SK-N-SH treated with all-trans-retinoic acid at 6 μM for 48 hours (cell line): ENCODE data around the gene NLRX1.
"Not testable (repeated sequence)": the region's sequence is repeated elsewhere in the genome, so short reads cannot be mapped to it uniquely, and the experiment has no call there.

ENCODE experiments used
- ATAC-seq: fragments of 200-7000 bp; cut with Tn5 transposase; 3 replicates; pipeline ENCODE4 v1.9.1; 2020; ENCODE audit warnings: mild to moderate bottlenecking, moderate library complexity
- ARNTL ChIP-seq: fragments of 450-650 bp; formaldehyde crosslinking; IDR thresholded peaks from 2 replicates; pipeline ENCODE4 v1.5.0; 2020; ENCODE audit warnings: low read depth, mild to moderate bottlenecking, moderate library complexity, borderline replicate concordance
- CSDC2 ChIP-seq: fragments of 250-450 bp; sonication (Bioruptor Pico); IDR thresholded peaks from 2 replicates; pipeline ENCODE4 v1.5.0; 2020; ENCODE audit warnings: mild to moderate bottlenecking, moderate library complexity
- ESRRG ChIP-seq: fragments of 250-450 bp; sonication (Bioruptor Pico); IDR thresholded peaks from 2 replicates; pipeline ENCODE4 v1.6.1; 2021; ENCODE audit warnings: mild to moderate bottlenecking
- ISL1 ChIP-seq: fragments of 250-450 bp; sonication (Bioruptor Pico); IDR thresholded peaks from 2 replicates; pipeline ENCODE4 v2.1.2; 2022; ENCODE audit warnings: mild to moderate bottlenecking, moderate library complexity
- OSR1 ChIP-seq: fragments of 250-450 bp; sonication (Bioruptor Pico); IDR thresholded peaks from 2 replicates; pipeline ENCODE4 v1.8.0; 2022; ENCODE audit warnings: moderate library complexity, mild to moderate bottlenecking, inconsistent platforms
- PPARA ChIP-seq: fragments of 250-450 bp; sonication (Bioruptor Pico); IDR thresholded peaks from 2 replicates; pipeline ENCODE4 v1.5.0; 2020; ENCODE audit warnings: mild to moderate bottlenecking, borderline replicate concordance
- RARB ChIP-seq: fragments of 250-450 bp; sonication (Bioruptor Pico); IDR thresholded peaks from 2 replicates; pipeline ENCODE4 v1.8.0; 2021; ENCODE audit warnings: mild to moderate bottlenecking, moderate library complexity
- SNAI2 ChIP-seq: fragments of 250-450 bp; sonication (Bioruptor Pico); IDR thresholded peaks from 2 replicates; pipeline ENCODE4 v1.5.0; 2020; ENCODE audit warnings: mild to moderate bottlenecking, moderate library complexity
- TCF4 ChIP-seq: fragments of 250-450 bp; sonication (Bioruptor Pico); IDR thresholded peaks from 2 replicates; pipeline ENCODE4 v1.8.0; 2021; ENCODE audit warnings: mild to moderate bottlenecking, moderate library complexity, borderline replicate concordance
- TOX ChIP-seq: fragments of 250-450 bp; sonication (Bioruptor Pico); IDR thresholded peaks from 2 replicates; pipeline ENCODE4 v1.8.0; 2021; ENCODE audit warnings: mild to moderate bottlenecking, moderate library complexity, borderline replicate concordance
- ZFP30 ChIP-seq: fragments of 450-650 bp; formaldehyde crosslinking; IDR thresholded peaks from 2 replicates; pipeline ENCODE4 v1.5.0; 2022; ENCODE audit warnings: mild to moderate bottlenecking, moderate library complexity
- ZNF565 ChIP-seq: fragments of 450-650 bp; formaldehyde crosslinking; conservative IDR thresholded peaks from 2 replicates; pipeline ENCODE4 v1.5.0; 2020; ENCODE audit warnings: low read depth, mild to moderate bottlenecking, moderate library complexity
- ZNF70 ChIP-seq: fragments of 450-650 bp; formaldehyde crosslinking; IDR thresholded peaks from 2 replicates; pipeline ENCODE4 v1.5.0; 2020; ENCODE audit warnings: mild to moderate bottlenecking, moderate library complexity
- ZNF8 ChIP-seq: fragments of 450-650 bp; formaldehyde crosslinking; IDR thresholded peaks from 2 replicates; pipeline ENCODE4 v1.5.0; 2020; ENCODE audit warnings: mild to moderate bottlenecking, moderate library complexity
- TF ChIP-seq, protein P1 (sequence below): fragments of 250-450 bp; sonication (Bioruptor Pico); IDR thresholded peaks from 2 replicates; pipeline ENCODE4 v1.8.0; 2021; ENCODE audit warnings: low read depth, mild to moderate bottlenecking, moderate library complexity, borderline replicate concordance
- TF ChIP-seq, protein P2 (sequence below): fragments of 250-450 bp; sonication (Bioruptor Pico); IDR thresholded peaks from 2 replicates; pipeline ENCODE4 v1.5.1; 2020; ENCODE audit warnings: low read depth, mild to moderate bottlenecking, moderate library complexity
- TF ChIP-seq, protein P3 (sequence below): fragments of 250-450 bp; sonication (Bioruptor Pico); IDR thresholded peaks from 2 replicates; pipeline ENCODE4 v1.8.0; 2020; ENCODE audit warnings: mild to moderate bottlenecking, moderate library complexity, borderline replicate concordance
- TF ChIP-seq, protein P4 (sequence below): fragments of 250-450 bp; sonication (Bioruptor Pico); IDR thresholded peaks from 2 replicates; pipeline ENCODE4 v1.5.1; 2021; ENCODE audit warnings: mild to moderate bottlenecking, moderate library complexity

NLRX1 gene

DNA sequence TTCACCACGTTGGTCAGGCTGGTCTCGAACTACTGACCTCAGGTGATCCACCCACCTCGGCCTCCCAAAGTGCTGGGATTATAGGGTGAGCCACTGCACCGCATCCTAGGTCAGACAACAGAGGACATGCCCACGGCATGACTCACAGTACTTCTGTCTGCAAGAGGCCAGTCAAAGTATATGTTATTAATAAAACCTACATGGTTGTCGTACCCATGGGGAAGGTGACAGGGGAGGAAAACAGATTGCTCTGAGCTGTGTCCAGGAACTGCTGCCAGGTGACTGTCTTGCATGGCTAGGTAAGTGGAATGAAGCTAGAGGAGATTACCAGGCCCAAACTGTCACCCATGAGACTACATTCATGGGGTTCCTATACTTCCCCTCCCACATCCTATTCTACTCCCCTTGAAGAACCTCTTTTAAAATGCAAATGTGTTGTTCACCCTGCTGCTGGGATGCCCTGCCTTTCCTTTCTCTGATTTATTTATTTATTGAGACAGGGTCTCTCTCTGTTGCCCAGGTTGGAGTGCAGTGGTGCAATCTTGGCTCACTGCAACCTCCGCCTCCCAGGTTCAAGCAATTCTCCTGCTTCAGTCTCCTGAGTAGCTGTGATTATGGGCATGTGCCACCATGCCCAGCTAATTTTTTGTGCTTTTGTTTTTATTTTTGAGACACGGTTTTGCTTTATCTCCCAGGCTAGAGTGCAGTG, 2.0 kb upstream of the NLRX1 start (continued):
- TF ChIP-seq TCF4 (CRISPR knock-in tag) (no peak), ZNF8 (CRISPR knock-in tag) (no peak), CSDC2 (no peak)
- TF ChIP-seq, protein P1, sequence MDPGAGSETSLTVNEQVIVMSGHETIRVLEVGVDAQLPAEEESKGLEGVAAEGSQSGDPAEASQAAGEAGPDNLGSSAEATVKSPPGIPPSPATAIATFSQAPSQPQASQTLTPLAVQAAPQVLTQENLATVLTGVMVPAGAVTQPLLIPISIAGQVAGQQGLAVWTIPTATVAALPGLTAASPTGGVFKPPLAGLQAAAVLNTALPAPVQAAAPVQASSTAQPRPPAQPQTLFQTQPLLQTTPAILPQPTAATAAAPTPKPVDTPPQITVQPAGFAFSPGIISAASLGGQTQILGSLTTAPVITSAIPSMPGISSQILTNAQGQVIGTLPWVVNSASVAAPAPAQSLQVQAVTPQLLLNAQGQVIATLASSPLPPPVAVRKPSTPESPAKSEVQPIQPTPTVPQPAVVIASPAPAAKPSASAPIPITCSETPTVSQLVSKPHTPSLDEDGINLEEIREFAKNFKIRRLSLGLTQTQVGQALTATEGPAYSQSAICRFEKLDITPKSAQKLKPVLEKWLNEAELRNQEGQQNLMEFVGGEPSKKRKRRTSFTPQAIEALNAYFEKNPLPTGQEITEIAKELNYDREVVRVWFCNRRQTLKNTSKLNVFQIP (CRISPR knock-in tag) = no peak

DNA sequence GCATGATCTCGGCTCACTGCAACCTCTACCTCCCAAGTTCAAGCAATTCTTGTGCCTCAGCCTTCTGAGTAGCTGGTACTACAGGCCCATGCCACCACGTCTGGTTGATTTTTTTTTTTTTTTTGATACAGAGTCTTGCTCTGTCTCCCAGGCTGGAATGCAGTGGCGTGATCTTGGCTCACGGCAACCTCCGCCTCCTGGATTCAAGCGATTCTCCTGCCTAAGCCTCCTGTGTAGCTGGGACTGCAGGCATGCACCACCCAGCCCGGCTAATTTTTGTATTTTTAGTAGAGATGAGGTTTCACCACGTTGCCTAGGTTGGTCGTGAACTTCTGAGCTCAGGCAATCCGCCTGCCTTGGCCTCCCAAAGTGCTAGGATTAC, 1.5 kb upstream of the NLRX1 start:
- not testable (repeated sequence) for ATAC-seq

DNA sequence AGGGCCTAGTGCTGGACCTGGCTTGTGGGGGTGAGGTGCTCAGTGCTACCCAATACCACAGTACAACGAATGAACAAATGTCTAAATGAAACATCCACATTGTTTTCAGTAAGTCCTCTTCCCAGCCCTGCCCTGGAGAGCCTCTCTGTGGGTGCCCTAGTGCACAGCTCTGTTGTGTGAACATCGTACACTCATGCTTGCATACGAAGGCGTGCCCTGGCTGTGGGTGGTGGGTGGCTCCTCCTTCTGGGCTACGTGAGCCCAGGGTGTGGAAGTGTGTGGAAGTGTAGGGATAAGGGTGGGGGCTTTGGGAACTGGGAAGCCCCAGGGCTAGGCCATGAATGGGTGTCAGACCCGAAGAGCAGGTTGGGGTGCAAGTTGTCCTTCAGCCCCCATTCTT, 592 bp upstream of the NLRX1 start:
- no peak for TF ChIP-seq SNAI2 (CRISPR knock-in tag)
- no peak for TF ChIP-seq ESRRG (CRISPR knock-in tag)
- no peak for TF ChIP-seq PPARA (CRISPR knock-in tag)
- TF ChIP-seq, protein P2, sequence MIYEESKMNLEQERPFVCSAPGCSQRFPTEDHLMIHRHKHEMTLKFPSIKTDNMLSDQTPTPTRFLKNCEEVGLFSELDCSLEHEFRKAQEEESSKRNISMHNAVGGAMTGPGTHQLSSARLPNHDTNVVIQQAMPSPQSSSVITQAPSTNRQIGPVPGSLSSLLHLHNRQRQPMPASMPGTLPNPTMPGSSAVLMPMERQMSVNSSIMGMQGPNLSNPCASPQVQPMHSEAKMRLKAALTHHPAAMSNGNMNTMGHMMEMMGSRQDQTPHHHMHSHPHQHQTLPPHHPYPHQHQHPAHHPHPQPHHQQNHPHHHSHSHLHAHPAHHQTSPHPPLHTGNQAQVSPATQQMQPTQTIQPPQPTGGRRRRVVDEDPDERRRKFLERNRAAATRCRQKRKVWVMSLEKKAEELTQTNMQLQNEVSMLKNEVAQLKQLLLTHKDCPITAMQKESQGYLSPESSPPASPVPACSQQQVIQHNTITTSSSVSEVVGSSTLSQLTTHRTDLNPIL (CRISPR knock-in tag) = no peak
- no peak for TF ChIP-seq ZFP30 (CRISPR knock-in tag)
- TF ChIP-seq CSDC2 = no peak
- no peak for ATAC-seq

DNA sequence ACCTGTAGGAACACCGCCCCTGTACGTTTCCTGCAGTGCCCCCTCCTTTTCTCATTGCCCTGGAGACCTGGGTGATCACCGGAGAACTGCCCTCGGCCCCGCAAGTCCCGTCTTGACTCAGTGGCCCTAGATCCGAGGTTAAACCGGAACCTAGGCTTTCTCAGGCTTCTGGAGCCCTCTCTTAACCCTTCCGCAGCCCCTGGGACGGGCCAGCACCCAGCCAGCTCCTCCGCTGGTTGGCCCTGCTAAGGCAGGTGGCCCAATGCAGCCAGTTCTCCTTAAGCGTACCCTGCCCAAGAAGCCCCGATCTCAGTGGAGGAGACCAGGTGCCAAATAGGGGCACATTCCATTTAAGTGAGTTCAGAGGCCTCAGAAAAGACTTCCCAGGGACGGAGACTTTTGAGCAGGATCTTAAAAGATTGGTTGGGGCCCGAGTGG, 776 bp downstream of the NLRX1 start:
- ATAC-seq = peak; percentile 19
- TF ChIP-seq ISL1 (no peak), ZNF8 (CRISPR knock-in tag) (no peak), OSR1 (CRISPR knock-in tag) (no peak), ARNTL (CRISPR knock-in tag) (no peak), TOX (CRISPR knock-in tag) (no peak), ZFP30 (CRISPR knock-in tag) (no peak), ZNF70 (CRISPR knock-in tag) (no peak), ZNF565 (CRISPR knock-in tag) (no peak), TCF4 (CRISPR knock-in tag) (no peak), RARB (CRISPR knock-in tag) (no peak)
- TF ChIP-seq, protein P3, sequence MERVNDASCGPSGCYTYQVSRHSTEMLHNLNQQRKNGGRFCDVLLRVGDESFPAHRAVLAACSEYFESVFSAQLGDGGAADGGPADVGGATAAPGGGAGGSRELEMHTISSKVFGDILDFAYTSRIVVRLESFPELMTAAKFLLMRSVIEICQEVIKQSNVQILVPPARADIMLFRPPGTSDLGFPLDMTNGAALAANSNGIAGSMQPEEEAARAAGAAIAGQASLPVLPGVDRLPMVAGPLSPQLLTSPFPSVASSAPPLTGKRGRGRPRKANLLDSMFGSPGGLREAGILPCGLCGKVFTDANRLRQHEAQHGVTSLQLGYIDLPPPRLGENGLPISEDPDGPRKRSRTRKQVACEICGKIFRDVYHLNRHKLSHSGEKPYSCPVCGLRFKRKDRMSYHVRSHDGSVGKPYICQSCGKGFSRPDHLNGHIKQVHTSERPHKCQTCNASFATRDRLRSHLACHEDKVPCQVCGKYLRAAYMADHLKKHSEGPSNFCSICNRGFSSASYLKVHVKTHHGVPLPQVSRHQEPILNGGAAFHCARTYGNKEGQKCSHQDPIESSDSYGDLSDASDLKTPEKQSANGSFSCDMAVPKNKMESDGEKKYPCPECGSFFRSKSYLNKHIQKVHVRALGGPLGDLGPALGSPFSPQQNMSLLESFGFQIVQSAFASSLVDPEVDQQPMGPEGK (CRISPR knock-in tag) = no peak
- TF ChIP-seq, protein P2 (CRISPR knock-in tag) = no peak
- TF ChIP-seq, protein P1 (CRISPR knock-in tag) = no peak
- TF ChIP-seq, protein P4, sequence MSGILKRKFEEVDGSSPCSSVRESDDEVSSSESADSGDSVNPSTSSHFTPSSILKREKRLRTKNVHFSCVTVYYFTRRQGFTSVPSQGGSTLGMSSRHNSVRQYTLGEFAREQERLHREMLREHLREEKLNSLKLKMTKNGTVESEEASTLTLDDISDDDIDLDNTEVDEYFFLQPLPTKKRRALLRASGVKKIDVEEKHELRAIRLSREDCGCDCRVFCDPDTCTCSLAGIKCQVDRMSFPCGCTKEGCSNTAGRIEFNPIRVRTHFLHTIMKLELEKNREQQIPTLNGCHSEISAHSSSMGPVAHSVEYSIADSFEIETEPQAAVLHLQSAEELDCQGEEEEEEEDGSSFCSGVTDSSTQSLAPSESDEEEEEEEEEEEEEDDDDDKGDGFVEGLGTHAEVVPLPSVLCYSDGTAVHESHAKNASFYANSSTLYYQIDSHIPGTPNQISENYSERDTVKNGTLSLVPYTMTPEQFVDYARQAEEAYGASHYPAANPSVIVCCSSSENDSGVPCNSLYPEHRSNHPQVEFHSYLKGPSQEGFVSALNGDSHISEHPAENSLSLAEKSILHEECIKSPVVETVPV (CRISPR knock-in tag) = no peak
- TF ChIP-seq, all 23 proteins: peak for 0
